SU-DHL-6 (cell line): Measurements from ENCODE around the gene PDE1A.

ENCODE experiments used
- EZH2phosphoT487 ChIP-seq: fragments of 200-600 bp; sonication (generic), shearing (Covaris generic); conservative IDR thresholded peaks from 2 replicates; pipeline ENCODE4 v1.6.1; 2018; ENCODE audit warnings: mild to moderate bottlenecking, antibody characterized with exemption, low read length, moderate library complexity, mixed read lengths
- TF ChIP-seq, protein P1 (sequence below): fragments of 200-600 bp; sonication (generic); IDR thresholded peaks from one replicate; pipeline ENCODE4 v1.5.1; 2017; ENCODE audit warnings: antibody characterized with exemption, mild to moderate bottlenecking, low read length, moderate library complexity; ENCODE audit not compliant: insufficient read depth, poor library complexity, severe bottlenecking

- TF ChIP-seq, protein P1, sequence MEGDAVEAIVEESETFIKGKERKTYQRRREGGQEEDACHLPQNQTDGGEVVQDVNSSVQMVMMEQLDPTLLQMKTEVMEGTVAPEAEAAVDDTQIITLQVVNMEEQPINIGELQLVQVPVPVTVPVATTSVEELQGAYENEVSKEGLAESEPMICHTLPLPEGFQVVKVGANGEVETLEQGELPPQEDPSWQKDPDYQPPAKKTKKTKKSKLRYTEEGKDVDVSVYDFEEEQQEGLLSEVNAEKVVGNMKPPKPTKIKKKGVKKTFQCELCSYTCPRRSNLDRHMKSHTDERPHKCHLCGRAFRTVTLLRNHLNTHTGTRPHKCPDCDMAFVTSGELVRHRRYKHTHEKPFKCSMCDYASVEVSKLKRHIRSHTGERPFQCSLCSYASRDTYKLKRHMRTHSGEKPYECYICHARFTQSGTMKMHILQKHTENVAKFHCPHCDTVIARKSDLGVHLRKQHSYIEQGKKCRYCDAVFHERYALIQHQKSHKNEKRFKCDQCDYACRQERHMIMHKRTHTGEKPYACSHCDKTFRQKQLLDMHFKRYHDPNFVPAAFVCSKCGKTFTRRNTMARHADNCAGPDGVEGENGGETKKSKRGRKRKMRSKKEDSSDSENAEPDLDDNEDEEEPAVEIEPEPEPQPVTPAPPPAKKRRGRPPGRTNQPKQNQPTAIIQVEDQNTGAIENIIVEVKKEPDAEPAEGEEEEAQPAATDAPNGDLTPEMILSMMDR: no peak
- no peak for TF ChIP-seq EZH2phosphoT487
Measured at GRCh38 chr2:182435754-182436153, 8.9 kb upstream of the PDE1A start.
